Endothelial cell of umbilical vein (primary cell): Measurements from ENCODE around the gene BTF3L4.

Experiments used
- CTCF ChIP-seq, 2 donors: IDR thresholded peaks; 1 replicate in 1 of 2; 2 replicates in 1 of 2; pipeline ENCODE4 v1.5.1; 2011; ENCODE audit warnings: low read length in 2 of 2, mild to moderate bottlenecking in 2 of 2, moderate library complexity in 2 of 2, control low read depth in 1 of 2, inconsistent platforms in 1 of 2, low read depth in 1 of 2; ENCODE audit not compliant: insufficient read depth in 1 of 2; ENCODE audit errors: extremely low read depth in 1 of 2
- POLR2AphosphoS5 ChIP-seq: IDR thresholded peaks from 2 replicates; pipeline ENCODE4 v1.6.1; 2012; ENCODE audit warnings: low read depth, mild to moderate bottlenecking, control low read depth, low read length, moderate library complexity; ENCODE audit not compliant: insufficient read depth

GRCh38 chr1:52053862-52054261 is 2.2 kb upstream of the BTF3L4 start:
- TF ChIP-seq POLR2AphosphoS5: no peak
- TF ChIP-seq CTCF (IDR thresholded peaks at IDR 0.05; ENCODE audit: extremely low read depth in 1 of 2, insufficient read depth in 1 of 2, low read depth in 1 of 2, low read length in 2 of 2): no peak
